ENCODE results near the gene TCAP.

TCAP gene

GRCh38 chr17:39617446-39618245 is 47.5 kb upstream of the TCAP start:
- Histone ChIP-seq H3K27ac (ENCODE audit: low read depth, low read length) (no peak overlapping the region; the same call in 1 of the 2 replicates), H3K36me3 (ENCODE audit: low read length) (no peaks in the 10 kb centered on the region), H3K79me2 (ENCODE audit: insufficient read depth, low read length) (no peaks in the 10 kb centered on the region), H3K9ac (ENCODE audit: low read length) (peak overlapping the region; percentile 59), H3K9me2 (replicated peaks; ENCODE audit: insufficient read depth, low read length) (no peaks in the 10 kb centered on the region), H3K4me3 (ENCODE audit: insufficient read depth, low read length, poor library complexity, severe bottlenecking) (peak overlapping the region; percentile 59), H3K9me3 (ENCODE audit: insufficient read depth, low read length) (no peaks in the 10 kb centered on the region), H4K20me1 (ENCODE audit: low read depth, low read length) (no peaks in the 10 kb centered on the region), H3K27me3 (ENCODE audit: low read length) (no peaks in the 10 kb centered on the region), H3F3A (ENCODE audit: insufficient read depth) (peaks cover 26% of the 10 kb centered on the region), H2AFZ (ENCODE audit: low read depth, low read length, severe bottlenecking) (peak overlapping the region; percentile 93), H3K4me2 (ENCODE audit: low read depth, low read length, poor library complexity, severe bottlenecking) (peak overlapping the region; percentile 79)
- no peak for TF ChIP-seq EZH2phosphoT487 (conservative IDR thresholded peaks at IDR 0.05; ENCODE audit: low read length)
- TF ChIP-seq CTCF (IDR thresholded peaks at IDR 0.05; ENCODE audit: insufficient read depth, low read length, poor library complexity, severe bottlenecking), result no peak

- Histone ChIP-seq H3K36me3 (ENCODE audit: low read length) (no peaks in the 10 kb centered on the region), H4K20me1 (ENCODE audit: low read depth, low read length) (no peaks in the 10 kb centered on the region), H3K27me3 (ENCODE audit: low read length) (no peaks in the 10 kb centered on the region), H3K27ac (ENCODE audit: low read depth, low read length) (no peak overlapping the region), H2AFZ (ENCODE audit: low read depth, low read length, severe bottlenecking) (peak overlapping the region; percentile 93), H3K79me2 (ENCODE audit: insufficient read depth, low read length) (no peaks in the 10 kb centered on the region), H3K4me3 (ENCODE audit: insufficient read depth, low read length, poor library complexity, severe bottlenecking) (peak overlapping the region; percentile 59), H3F3A (ENCODE audit: insufficient read depth) (peaks cover 26% of the 10 kb centered on the region), H3K9me2 (replicated peaks; ENCODE audit: insufficient read depth, low read length) (no peaks in the 10 kb centered on the region), H3K9me3 (ENCODE audit: insufficient read depth, low read length) (no peaks in the 10 kb centered on the region), H3K4me2 (ENCODE audit: low read depth, low read length, poor library complexity, severe bottlenecking) (peak overlapping the region; percentile 79), H3K9ac (ENCODE audit: low read length) (peak overlapping the region; percentile 59)
- TF ChIP-seq CTCF (IDR thresholded peaks at IDR 0.05; ENCODE audit: insufficient read depth, low read length, poor library complexity, severe bottlenecking) (no peak), EZH2phosphoT487 (conservative IDR thresholded peaks at IDR 0.05; ENCODE audit: low read length) (no peak)
These were observed 46.8 kb upstream of the TCAP start for GRCh38 chr17:39618246-39618913.

- no peaks in the 10 kb centered on the region for H3K27me3 ChIP-seq (ENCODE audit: low read length)
- no peak overlapping the region for H3K4me2 ChIP-seq (ENCODE audit: low read depth, low read length, poor library complexity, severe bottlenecking)
- no peak overlapping the region for H3K27ac ChIP-seq (ENCODE audit: low read depth, low read length)
- H3F3A ChIP-seq (ENCODE audit: insufficient read depth), result peaks cover 26% of the 10 kb centered on the region
- TF ChIP-seq EZH2phosphoT487 (conservative IDR thresholded peaks at IDR 0.05; ENCODE audit: low read length) (no peak), CTCF (IDR thresholded peaks at IDR 0.05; ENCODE audit: insufficient read depth, low read length, poor library complexity, severe bottlenecking) (no peak)
- H3K36me3 ChIP-seq (ENCODE audit: low read length), result no peaks in the 10 kb centered on the region
- no peak overlapping the region for H3K4me3 ChIP-seq (ENCODE audit: insufficient read depth, low read length, poor library complexity, severe bottlenecking)
- no peaks in the 10 kb centered on the region for H3K9me2 ChIP-seq (replicated peaks; ENCODE audit: insufficient read depth, low read length)
- no peak overlapping the region for H2AFZ ChIP-seq (ENCODE audit: low read depth, low read length, severe bottlenecking)
- no peak overlapping the region; the same call in 1 of the 2 replicates for H3K9ac ChIP-seq (ENCODE audit: low read length)
- no peaks in the 10 kb centered on the region for H3K9me3 ChIP-seq (ENCODE audit: insufficient read depth, low read length)
- no peaks in the 10 kb centered on the region for H3K79me2 ChIP-seq (ENCODE audit: insufficient read depth, low read length)
- H4K20me1 ChIP-seq (ENCODE audit: low read depth, low read length), result no peaks in the 10 kb centered on the region
These were observed 46.0 kb upstream of the TCAP start for GRCh38 chr17:39618956-39619785.

All from SU-DHL-6 (cell line).